PC-3 (cell line): ENCODE measurements around the gene ST6GALNAC2. TPM values are rescaled to one million over a fixed set of nuclear protein-coding genes. Genes with fewer than 3 reads are reported as not detected.

Experiments used
- ATAC-seq: fragments of 200-7000 bp; cut with Tn5 transposase; 2 replicates; pipeline ENCODE4 v1.9.1; 2020; ENCODE audit warnings: mild to moderate bottlenecking, moderate library complexity
- BruUV-seq: library from RNA; stranded (reverse); fragments of 400-500 nt; replicated peaks from 2 replicates; lab custom pipeline; 2021; lab: Mats Ljungman, UMichigan
- CTCF ChIA-PET: fragments of 300-600 bp; sonication (Branson Sonifier 250); formaldehyde crosslinking; loops from one replicate; lab custom pipeline; 2022; ENCODE audit warnings: antibody characterized with exemption; lab: Charles Lee
- POLR2A ChIA-PET: fragments of 300-600 bp; sonication (Branson Sonifier 250); formaldehyde crosslinking; loops from one replicate; lab custom pipeline; 2022; ENCODE audit warnings: antibody characterized with exemption; ENCODE audit not compliant: unreplicated experiment; lab: Charles Lee
- DNase-seq: peaks from one replicate; pipeline ENCODE4 v3.0.0-alpha.2; 2015
- H2AFZ ChIP-seq: fragments of 300-600 bp; sonication (generic); 2 replicates; pipeline ENCODE4 v1.6.0; 2016; ENCODE audit warnings: antibody characterized with exemption, low read length
- H3F3A ChIP-seq: fragments of 300-600 bp; sonication (generic); one replicate; pipeline ENCODE4 v1.6.0; 2017; ENCODE audit warnings: antibody characterized with exemption, low read length, control low read depth, mild to moderate bottlenecking; ENCODE audit not compliant: unreplicated experiment
- H3K27ac ChIP-seq: fragments of 300-600 bp; sonication (generic); 2 replicates; pipeline ENCODE4 v1.5.1; 2016; ENCODE audit warnings: mild to moderate bottlenecking, low read length
- H3K27me3 ChIP-seq: fragments of 300-600 bp; sonication (generic); 2 replicates; pipeline ENCODE4 v1.6.1; 2016; ENCODE audit warnings: low read length, mixed read lengths
- H3K36me3 ChIP-seq: fragments of 300-600 bp; sonication (generic); 2 replicates; pipeline ENCODE4 v1.6.1; 2016; ENCODE audit warnings: low read depth, mixed run types, low read length, mixed read lengths
- H3K4me1 ChIP-seq: fragments of 300-600 bp; sonication (generic); 2 replicates; pipeline ENCODE4 v1.5.1; 2016; ENCODE audit warnings: low read length; ENCODE audit not compliant: insufficient read depth
- H3K4me2 ChIP-seq: fragments of 300-600 bp; sonication (generic); 2 replicates; pipeline ENCODE4 v1.6.0; 2016; ENCODE audit warnings: low read length
- H3K4me3 ChIP-seq: fragments of 300-600 bp; sonication (generic); 2 replicates; pipeline ENCODE4 v1.5.1; 2016; ENCODE audit warnings: mild to moderate bottlenecking, low read length, mixed read lengths
- H3K79me2 ChIP-seq: fragments of 300-600 bp; sonication (generic); 2 replicates; pipeline ENCODE4 v1.6.1; 2017; ENCODE audit warnings: low read length, mixed read lengths
- H3K9ac ChIP-seq: fragments of 300-600 bp; sonication (generic); 2 replicates; pipeline ENCODE4 v1.6.0; 2016; ENCODE audit warnings: mild to moderate bottlenecking, low read length
- H3K9me2 ChIP-seq: fragments of 300-600 bp; sonication (generic); replicated peaks from 2 replicates; pipeline ENCODE4 v1.6.1; 2016; ENCODE audit warnings: mixed run types, low read length, mixed read lengths
- H3K9me3 ChIP-seq: fragments of 300-600 bp; sonication (generic); 2 replicates; pipeline ENCODE4 v1.6.1; 2016; ENCODE audit warnings: low read length, mixed read lengths
- H4K20me1 ChIP-seq: fragments of 300-600 bp; sonication (generic); 2 replicates; pipeline ENCODE4 v1.6.1; 2016; ENCODE audit warnings: low read length, mixed read lengths
- CTCF ChIP-seq: fragments of 300-600 bp; sonication (generic); conservative IDR thresholded peaks from 2 replicates; pipeline ENCODE4 v1.5.1; 2017; ENCODE audit warnings: antibody characterized with exemption, low read depth, mild to moderate bottlenecking, low read length
- EZH2 ChIP-seq: fragments of 300-600 bp; sonication (generic); IDR thresholded peaks from one replicate; pipeline ENCODE4 v1.6.1; 2017; ENCODE audit warnings: antibody characterized with exemption, mild to moderate bottlenecking, low read length; ENCODE audit not compliant: unreplicated experiment
- EZH2phosphoT487 ChIP-seq: fragments of 300-600 bp; sonication (generic); IDR thresholded peaks from 2 replicates; pipeline ENCODE4 v1.6.1; 2018; ENCODE audit warnings: mild to moderate bottlenecking, antibody characterized with exemption, low read length, borderline replicate concordance
- intact Hi-C: fragments of 100-400 bp; cut with micrococcal nuclease; formaldehyde crosslinking; loops from 2 replicates; pipeline ENCODE4 v1.9.0; 2023
- total RNA-seq: library from RNA; depleted of rRNA; stranded (reverse); fragments of >200 nt; gene quantifications from 2 replicates; pipeline ENCODE4 v1.2.3, GENCODE V29; 2014

Gene ST6GALNAC2
- total RNA-seq, 1 experiment from 2014 or later = 1.0 TPM

- Histone ChIP-seq H4K20me1 (peaks cover 76% of the 10 kb centered on the region), H3K4me2 (peak overlapping the region; percentile 25), H3K9me2 (no peaks in the 10 kb centered on the region), H3K79me2 (peaks cover 68% of the 10 kb centered on the region), H3F3A (peaks cover 45% of the 10 kb centered on the region), H3K27ac (peak overlapping the region; percentile 82), H3K4me3 (peak overlapping the region; percentile 15; the same call in 1 of the 2 replicates), H3K27me3 (no peaks in the 10 kb centered on the region), H2AFZ (no peak overlapping the region), H3K9ac (peak overlapping the region; percentile 99; the same call in 1 of the 2 replicates), H3K4me1 (peaks cover 60% of the 10 kb centered on the region), H3K36me3 (peaks cover 67% of the 10 kb centered on the region), H3K9me3 (no peaks in the 10 kb centered on the region)
- no TSS peak for BruUV-seq
- peak; percentile 81 for DNase-seq
- intact Hi-C loops = loop anchor here (10.0 kb wide), 1 partner anchor 152 kb away; the partner anchor contains the start of gene MXRA7
- ChIA-PET POLR2A (interaction anchor here (0.6 kb wide), 2 partner anchors 11 to 32 kb away, joined by 11 to 12 read pairs; no protein-coding TSS in a partner anchor), CTCF (interaction anchor here (0.7 to 1.5 kb wide), 3 partner anchors 23 to 31 kb away, joined by 5 to 13 read pairs (median 6); partner anchors contain the start of gene ST6GALNAC2)
- ATAC-seq = peak; percentile 65
- TF ChIP-seq CTCF (no peak), EZH2phosphoT487 (no peak), EZH2 (no peak)
These were observed 22.9 kb downstream of the ST6GALNAC2 start for GRCh38 chr17:76562734-76563148.

GRCh38 chr17:76561799-76562268, 23.8 kb downstream of the ST6GALNAC2 start:
- Histone ChIP-seq H3K27me3 (no peaks in the 10 kb centered on the region), H3K4me1 (peaks cover 60% of the 10 kb centered on the region), H3K27ac (peak overlapping the region; percentile 82), H3K9ac (peak overlapping the region; percentile 99), H3K79me2 (peaks cover 76% of the 10 kb centered on the region), H3K9me3 (no peaks in the 10 kb centered on the region), H3K36me3 (peaks cover 63% of the 10 kb centered on the region), H2AFZ (no peak overlapping the region), H3K4me3 (peak overlapping the region; percentile 91), H4K20me1 (peaks cover 70% of the 10 kb centered on the region), H3F3A (peaks cover 37% of the 10 kb centered on the region), H3K4me2 (peak overlapping the region; percentile 98), H3K9me2 (no peaks in the 10 kb centered on the region)
- ChIA-PET POLR2A (interaction anchor here (0.6 kb wide), 1 partner anchor 668 kb away, joined by 3 read pairs; no protein-coding TSS in a partner anchor), CTCF (interaction anchor here (0.5 to 1.5 kb wide), 3 partner anchors 15 to 198 kb away, joined by 3 to 13 read pairs (median 11); no protein-coding TSS in a partner anchor)
- no TSS peak for BruUV-seq
- DNase-seq (peak; percentile 58), ATAC-seq (no peak)
- TF ChIP-seq CTCF (no peak), EZH2 (no peak)
- intact Hi-C loops = loop anchor here (10.0 kb wide), 1 partner anchor 153 kb away; the partner anchor contains the start of gene MXRA7

GRCh38 chr17:76561332-76561731, 24.3 kb downstream of the ST6GALNAC2 start:
- no TSS peak for BruUV-seq
- Histone ChIP-seq H3K4me3 (peak overlapping the region; percentile 91), H3K27me3 (no peaks in the 10 kb centered on the region), H3K9ac (peak overlapping the region; percentile 99), H3F3A (peaks cover 33% of the 10 kb centered on the region), H3K9me3 (no peaks in the 10 kb centered on the region), H3K36me3 (peaks cover 59% of the 10 kb centered on the region), H3K79me2 (peaks cover 79% of the 10 kb centered on the region), H2AFZ (no peak overlapping the region), H3K4me1 (peaks cover 65% of the 10 kb centered on the region), H3K9me2 (no peaks in the 10 kb centered on the region), H3K4me2 (peak overlapping the region; percentile 98), H3K27ac (peak overlapping the region; percentile 82), H4K20me1 (peaks cover 65% of the 10 kb centered on the region)
- POLR2A ChIA-PET = interaction anchor here (0.6 kb wide), 1 partner anchor 668 kb away, joined by 3 read pairs; no protein-coding TSS in a partner anchor
- intact Hi-C loops = loop anchor here (10.0 kb wide), 1 partner anchor 153 kb away; the partner anchor contains the start of gene MXRA7
- no peak for ATAC-seq
- CTCF ChIA-PET = interaction anchor here (1.1 to 1.5 kb wide), 2 partner anchors 14 to 32 kb away, joined by 3 to 13 read pairs; no protein-coding TSS in a partner anchor
- DNase-seq = peak; percentile 13
- TF ChIP-seq EZH2phosphoT487 = no peak
- TF ChIP-seq CTCF = no peak
- no peak for TF ChIP-seq EZH2
